B cell (primary cell): ENCODE measurements around the gene TECTA.

Experiments
- CTCF ChIP-seq: fragments of 200-600 bp; IDR thresholded peaks from one replicate; pipeline ENCODE4 v1.8.0; 2022; ENCODE audit warnings: antibody characterized with exemption, mild to moderate bottlenecking
- EZH2 ChIP-seq: IDR thresholded peaks from 2 replicates; pipeline ENCODE4 v1.6.1; 2012; ENCODE audit warnings: borderline replicate concordance, low read depth, mild to moderate bottlenecking, moderate library complexity, low read length; ENCODE audit not compliant: insufficient read depth, poor library complexity, severe bottlenecking

DNA sequence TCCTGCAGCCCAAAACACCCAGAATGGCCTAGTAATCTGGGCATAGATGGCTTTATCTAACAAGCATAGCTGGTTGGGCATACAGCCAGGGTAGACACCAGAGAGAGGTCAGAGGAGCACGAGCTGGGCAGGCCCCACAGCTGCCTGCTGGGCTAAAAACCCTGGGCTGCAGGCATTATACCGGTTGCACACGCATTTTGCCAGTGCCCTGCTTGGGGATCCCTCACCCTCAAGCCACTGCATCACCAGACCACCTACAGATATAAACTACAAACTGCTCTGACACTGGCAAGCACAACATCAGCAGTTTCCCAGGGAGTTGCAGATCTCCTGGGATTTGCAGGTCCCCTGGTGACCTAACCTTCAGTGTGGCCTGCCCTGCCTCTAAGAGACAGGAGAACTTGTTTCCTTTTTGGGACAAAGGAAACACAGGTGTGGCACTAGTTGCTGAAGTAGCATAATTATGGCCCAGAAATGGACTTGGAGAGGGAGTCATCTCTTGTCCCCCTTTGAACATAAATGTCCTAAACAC lies 112.4 kb downstream of the TECTA start:
- TF ChIP-seq CTCF = no peak
- no peak for TF ChIP-seq EZH2
